GM21825 (cell line): ENCODE results near the gene NOSIP.

ENCODE experiments used
- ATAC-seq: cut with Tn5 transposase; IDR thresholded peaks from one replicate; pipeline ENCODE4 v1.9.1; 2021; ENCODE audit warnings: mild to moderate bottlenecking, moderate library complexity; ENCODE audit not compliant: unreplicated experiment

The NOSIP gene

DNA sequence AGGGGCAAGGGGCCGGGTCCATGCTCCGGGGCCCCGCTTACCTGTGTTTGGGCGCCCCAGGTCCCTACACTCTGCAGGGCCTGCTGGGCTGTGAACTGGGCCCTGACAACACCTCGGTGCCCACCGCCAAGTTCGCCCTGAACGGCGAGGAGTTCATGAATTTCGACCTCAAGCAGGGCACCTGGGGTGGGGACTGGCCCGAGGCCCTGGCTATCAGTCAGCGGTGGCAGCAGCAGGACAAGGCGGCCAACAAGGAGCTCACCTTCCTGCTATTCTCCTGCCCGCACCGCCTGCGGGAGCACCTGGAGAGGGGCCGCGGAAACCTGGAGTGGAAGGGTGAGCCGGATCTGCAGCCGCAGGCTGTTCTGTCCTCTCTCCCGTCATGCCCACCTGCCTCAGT, 66.2 kb downstream of the NOSIP start:
- ATAC-seq: no peak

DNA sequence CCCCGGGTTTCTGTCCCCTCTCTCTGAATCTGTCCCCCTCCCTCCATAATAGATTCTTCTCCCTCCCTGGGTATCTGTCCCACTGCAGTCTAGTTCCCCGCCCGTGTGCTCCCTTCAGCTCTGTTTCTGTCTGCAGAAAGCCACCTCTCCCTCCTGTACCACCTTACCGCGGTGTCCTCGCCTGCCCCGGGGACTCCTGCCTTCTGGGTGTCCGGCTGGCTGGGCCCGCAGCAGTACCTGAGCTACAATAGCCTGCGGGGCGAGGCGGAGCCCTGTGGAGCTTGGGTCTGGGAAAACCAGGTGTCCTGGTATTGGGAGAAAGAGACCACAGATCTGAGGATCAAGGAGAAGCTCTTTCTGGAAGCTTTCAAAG, 66.6 kb downstream of the NOSIP start:
- ATAC-seq: no peak

DNA sequence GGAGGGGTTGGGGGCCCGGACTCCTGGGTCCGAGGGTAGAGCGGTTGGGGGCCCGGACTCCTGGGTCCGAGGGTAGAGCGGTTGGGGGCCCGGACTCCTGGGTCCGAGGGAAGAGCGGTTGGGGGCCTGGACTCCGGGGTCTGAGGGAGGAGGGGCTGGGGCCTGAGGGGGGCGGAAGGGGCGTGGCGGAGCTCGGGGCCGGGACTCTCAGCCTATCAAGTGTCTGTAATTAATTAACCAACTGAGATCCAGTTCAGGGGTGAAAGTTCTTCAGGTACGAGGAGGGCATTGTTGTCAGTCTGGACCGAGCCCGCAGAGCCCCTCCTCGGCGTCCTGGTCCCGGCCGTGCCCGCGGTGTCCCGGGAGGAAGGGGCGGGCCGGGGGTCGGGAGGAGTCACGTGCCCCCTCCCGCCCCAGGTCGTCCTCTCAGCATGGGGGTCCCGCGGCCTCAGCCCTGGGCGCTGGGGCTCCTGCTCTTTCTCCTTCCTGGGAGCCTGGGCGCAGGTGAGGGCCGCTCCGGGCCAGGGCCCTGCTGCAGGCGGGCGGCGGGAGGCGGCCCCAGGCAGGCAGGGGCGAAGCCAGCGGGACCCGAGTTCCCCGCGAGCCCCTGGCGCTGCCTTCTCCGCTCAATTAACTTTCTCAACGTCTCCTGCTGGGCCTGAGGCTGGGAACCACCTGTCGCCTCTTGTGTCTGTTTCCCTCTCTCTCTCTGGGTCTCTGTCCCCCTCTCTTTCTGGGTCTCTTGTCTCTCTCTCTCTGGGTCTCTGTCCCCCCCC, 67.2 kb downstream of the NOSIP start:
- ATAC-seq: no peak

- ATAC-seq: no peak
Observed at GRCh38 chr19:49507803-49508494, 72.4 kb downstream of the NOSIP start.

DNA sequence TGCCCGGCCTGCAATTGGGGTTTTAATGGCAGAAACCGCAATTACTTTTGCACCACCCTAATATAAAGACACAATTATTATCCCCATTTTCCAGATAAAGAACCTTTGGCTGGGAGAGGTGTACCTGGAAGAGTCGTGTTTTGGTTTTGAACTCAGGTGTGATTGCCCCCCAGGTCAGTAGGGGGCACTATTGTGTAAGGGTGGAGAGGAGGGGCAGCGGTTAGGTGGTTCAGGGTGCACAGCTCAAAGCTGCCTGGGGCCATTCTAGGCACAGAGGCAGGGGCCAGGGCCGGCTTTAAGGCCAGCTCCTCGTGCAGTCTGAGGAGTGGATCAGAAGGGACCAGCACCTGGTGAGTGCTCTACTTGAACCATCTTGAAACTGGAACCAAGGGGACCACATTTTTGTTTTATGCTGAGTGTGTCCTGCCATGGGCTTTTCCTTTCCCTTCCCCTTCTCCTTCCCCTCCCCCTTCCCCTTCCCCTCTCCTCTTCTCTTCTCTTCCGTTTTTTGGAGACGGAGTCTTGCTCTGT, 73.7 kb downstream of the NOSIP start:
- no peak for ATAC-seq
